GM18502 (cell line): ENCODE measurements around the gene RIPOR3.
A peak's percentile ranks its signal among the peaks of the same experiment; 100 is the strongest.
"Not testable (repeated sequence)": the region's sequence is repeated elsewhere in the genome, so short reads cannot be mapped to it uniquely, and the experiment has no call there.

Experiments
- ATAC-seq: cut with Tn5 transposase; IDR thresholded peaks from one replicate; pipeline ENCODE4 v1.9.1; 2021; ENCODE audit warnings: mild to moderate bottlenecking; ENCODE audit not compliant: unreplicated experiment, poor library complexity

Gene RIPOR3

DNA sequence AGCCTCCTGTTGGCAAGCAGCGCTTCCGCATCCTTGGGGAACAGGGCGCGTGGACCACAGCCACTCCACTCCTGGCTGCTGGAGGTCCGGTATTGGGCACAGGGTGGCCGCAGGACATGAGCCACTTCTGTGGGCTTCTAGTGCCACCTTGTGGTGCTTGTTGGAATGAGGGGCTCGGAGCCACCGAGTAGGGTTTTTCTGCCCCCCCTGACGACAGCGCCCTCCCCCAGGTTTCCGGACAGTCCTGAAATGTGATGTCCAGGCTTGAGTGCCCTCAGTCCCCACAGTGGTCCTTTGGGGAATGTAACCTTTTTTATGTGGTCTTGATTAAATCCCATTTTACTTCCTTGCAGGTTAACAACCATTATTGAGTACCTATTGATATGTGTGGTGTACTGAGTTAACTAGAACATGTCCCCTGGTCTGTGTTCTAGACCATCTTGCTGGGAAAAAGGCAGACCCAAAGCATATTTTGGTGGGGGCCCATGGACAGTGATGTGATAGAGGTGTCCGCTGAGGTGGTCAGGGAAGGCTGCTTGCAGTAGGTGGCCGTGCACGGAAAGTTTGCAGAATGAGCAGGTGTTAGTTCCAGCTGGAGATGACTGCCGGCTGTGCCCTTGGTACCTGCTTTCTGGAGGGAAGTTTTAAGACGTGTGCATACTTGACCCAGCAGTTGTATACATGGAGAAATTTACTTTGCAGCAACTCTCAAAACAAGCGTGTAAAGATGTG is 111.2 kb downstream of the RIPOR3 start:
- no peak for ATAC-seq

DNA sequence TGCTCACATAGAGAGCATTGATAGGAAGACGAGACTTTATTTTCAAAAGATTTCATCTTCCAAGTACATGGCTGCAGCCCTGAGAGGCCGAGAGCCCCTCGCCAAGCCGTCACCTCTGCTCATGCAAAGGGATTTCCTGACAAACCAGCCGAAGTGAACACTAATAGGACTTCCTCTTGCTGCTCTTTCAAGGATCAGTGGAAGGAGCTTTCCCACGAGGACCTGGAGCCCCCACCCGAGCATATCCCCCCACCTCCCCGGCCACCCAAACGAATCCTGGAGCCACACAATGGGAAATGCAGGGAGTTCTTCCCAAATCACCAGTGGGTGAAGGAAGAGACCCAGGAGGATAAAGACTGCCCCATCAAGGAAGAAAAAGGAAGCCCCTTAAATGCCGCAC is 111.8 kb downstream of the RIPOR3 start:
- ATAC-seq, result no peak

DNA sequence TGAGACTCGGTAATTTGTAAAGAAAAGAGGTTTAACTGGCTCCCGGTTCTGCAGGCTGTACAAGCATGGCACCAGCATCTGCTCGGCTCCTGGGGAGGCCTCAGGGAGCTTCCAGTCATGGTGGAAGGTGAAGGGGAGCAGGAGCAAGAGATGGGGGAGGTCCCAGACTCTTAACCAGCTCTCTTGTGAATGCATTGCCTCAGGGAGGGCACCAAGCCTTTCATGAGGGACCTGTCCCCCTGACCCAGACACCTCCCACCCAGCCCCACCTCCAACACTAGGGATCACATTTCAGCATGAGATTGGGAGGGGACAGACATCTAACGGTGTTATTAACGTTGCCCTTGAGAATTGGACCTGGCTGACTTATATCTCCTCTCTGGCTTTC is 112.6 kb downstream of the RIPOR3 start:
- no peak for ATAC-seq

DNA sequence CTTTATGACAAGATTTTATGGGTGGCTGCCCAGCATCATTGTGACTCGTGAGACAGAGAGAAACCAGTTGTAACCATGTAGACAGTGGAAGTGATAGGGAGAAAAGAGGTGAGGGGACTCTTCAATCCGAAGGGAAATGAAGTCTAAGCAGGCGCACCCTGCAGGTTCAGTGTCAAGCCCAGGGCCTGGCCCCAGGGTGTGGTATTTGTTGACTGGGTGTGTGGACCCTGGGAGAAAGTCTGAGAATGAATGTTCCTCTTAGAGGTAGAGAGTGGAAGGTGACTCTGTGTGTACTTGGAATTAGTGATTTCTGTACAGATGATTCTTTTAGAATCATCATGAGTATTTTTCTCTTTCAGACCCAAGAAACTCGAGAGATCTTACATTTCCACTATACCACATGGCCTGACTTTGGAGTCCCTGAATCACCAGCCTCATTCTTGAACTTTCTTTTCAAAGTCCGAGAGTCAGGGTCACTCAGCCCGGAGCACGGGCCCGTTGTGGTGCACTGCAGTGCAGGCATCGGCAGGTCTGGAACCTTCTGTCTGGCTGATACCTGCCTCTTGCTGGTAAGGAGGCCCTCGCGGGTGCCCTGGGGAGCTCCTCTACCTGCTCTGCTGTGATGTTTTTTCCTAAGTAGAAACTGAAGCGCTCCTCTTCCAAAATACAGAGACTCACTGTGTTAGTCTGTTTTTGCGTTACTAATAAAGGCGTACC is 113.1 kb downstream of the RIPOR3 start:
- ATAC-seq, result no peak

DNA sequence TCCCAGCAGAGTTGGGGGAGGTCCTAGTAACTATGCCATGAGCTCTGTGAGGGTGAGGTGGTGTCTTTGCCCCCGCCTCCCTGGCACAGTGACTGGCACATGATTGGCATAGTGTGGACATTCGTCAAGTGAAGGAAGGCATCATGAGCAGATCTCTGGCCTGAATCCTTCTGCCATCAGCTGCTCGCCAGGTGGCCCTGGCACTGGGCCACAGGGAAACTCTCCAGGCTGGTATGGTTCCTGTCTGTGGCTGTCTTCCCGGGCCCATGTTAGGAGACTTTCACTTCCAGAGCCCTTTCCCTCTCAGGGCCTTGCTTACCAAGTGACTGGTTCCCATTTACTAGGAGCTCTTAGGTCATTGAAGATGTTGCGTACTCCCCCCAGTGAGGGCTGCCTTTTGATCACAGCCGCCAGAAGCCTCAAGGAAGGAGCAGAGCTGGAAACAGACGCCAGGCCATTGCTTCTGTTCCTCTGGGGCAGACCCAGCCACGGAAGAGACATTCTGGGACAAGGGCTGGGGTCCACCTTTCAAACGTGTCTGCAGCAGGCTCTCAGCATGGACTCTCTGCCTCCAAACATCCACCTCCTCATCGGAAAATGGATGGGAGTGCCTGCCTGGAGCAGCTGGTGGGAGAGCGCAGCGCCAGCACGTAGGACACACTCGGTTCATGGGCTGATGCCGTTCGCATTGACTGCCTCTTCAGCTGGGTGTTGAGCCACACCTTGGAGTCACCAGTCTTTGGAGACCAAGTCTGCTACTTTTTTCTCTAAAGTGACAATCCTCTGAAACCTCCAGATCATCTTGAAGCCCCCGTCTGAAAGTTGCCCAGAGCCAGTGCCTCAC is 113.9 kb downstream of the RIPOR3 start:
- ATAC-seq, result no peak

DNA sequence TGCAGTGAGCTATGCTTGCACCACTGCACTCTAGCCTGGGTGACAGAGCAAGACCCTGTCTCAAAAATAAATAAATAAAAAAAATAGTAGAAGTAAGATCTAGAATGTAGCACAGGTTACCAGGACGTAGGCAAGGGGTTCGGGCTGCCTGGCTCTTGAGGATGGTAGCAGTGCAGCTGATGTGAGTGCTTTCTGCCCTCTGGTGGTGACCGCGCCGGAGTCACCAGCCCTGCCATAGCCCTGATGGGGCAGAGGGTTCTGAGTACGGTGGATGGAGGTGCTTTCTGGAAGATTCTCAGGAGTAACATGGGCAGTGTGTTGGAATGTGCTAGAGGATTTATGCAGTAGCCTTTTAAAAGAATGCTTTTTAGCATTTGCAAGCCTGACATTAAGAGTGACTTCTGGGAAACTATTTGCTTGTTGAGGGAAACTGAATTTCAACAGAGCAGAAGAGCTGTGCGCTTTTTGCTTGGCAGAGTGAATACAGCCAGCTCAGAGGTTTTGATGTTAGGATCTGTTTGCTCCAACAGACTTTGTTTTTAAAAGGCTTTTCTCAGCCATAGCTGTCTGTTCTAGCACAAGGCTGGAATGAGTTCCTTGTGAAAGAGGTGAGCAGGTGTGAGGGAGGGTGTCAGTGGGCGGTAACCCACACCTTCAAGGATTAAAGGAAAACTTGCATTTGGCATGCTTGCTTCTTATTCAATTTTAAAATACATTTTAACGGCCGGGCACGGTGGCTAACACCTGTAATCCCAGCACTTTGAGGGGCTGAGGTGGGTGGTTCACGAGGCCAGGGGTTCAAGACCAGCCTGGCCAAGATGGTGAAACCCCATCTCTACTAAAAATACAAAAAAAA is 115.2 kb downstream of the RIPOR3 start:
- no peak for ATAC-seq

DNA sequence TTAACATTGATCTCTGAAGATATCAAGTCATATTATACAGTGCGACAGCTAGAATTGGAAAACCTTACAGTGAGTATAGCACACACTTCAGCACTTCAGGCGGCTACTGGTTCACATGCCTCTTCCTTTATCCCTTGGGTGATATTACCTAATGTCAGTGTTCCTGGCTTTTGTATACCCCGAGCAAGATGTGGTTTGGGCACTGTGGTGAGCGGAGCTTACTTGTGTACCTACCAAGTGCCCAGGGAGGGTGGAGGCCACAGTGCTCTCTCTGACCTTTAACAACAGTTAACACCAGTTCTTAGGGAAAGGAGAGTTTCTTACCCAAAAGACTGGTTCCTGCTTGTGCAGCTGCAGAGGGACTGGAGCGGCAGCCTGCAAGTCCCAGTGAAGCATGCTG is 116.8 kb downstream of the RIPOR3 start:
- ATAC-seq, result no peak

DNA sequence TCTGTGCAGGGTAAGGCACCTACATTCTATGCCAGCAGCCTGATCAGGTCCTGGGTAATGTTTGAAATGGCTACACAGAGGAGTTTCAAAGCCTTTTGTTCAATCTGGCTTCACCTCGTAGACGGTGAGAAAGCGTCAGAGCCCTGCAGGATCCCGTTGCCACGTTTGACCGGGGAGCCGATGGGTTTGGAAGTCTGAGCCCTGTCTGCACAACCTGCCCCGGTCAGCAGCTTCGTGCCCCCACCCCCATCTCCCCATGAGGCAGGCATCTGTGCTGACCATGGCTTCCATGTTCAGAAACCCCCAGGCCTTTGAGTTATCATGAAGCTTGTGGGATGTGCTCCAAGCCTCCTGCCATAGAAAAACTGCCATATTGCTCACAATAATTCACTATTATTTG is 117.2 kb downstream of the RIPOR3 start:
- ATAC-seq, result no peak

DNA sequence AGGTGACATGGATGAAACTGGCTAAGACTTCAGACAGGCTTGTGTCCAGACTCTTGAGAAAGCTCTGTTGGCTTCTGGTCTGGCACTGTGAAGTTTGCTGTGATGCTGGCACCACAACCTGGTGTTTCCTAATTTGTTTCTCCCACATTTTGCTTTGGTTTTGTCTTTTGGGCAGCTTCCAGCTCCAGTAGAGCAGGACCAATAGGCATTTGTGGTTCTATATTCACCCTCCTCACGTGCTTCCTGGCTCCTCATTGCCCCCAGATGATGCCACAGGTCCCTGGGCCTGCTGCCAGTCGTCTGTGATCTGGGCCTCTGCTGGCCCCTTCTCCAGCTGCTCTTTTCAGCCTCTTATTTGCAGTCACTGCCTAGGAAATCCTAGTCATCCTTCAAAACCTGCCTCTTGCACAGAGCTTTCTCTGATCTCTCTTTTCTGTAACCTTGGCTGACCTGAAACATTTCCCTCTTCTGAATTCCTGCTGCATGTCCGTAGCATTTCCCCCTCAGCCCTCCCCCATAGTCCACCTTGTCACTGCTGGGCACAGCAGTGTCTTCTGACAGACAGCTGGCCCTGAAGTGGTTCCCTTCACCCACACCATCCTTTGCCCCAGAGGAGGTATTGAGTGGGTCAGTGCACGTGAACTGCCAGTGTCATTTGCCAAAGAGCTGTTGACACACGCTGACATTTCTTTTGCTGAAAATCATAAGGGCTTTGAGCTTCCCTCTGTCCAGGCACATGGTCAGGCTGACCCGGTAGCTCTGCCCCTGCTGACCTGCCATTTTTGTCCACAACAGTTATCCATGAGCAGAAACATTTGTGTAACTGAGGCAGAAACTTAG is 118.2 kb downstream of the RIPOR3 start:
- no peak for ATAC-seq

DNA sequence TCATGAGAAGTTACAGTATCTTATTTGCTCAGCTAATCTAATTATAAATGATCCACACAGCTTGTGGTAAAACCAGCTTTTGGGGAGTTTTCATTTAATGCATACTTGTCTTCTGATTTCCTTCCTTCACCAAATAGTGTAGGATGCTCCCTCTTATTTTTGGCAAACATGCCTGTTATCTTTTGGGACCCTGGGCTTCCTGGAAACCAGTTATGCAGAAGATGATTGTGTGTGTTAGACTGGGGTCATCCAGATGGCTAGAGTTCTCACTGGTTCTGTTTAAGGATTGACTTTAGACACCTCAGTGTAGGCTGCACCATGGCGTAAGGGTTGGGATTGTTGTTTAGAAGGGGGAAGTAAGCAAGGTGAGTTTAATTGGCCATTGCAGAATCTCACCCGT is 119.9 kb downstream of the RIPOR3 start:
- ATAC-seq, result no peak

DNA sequence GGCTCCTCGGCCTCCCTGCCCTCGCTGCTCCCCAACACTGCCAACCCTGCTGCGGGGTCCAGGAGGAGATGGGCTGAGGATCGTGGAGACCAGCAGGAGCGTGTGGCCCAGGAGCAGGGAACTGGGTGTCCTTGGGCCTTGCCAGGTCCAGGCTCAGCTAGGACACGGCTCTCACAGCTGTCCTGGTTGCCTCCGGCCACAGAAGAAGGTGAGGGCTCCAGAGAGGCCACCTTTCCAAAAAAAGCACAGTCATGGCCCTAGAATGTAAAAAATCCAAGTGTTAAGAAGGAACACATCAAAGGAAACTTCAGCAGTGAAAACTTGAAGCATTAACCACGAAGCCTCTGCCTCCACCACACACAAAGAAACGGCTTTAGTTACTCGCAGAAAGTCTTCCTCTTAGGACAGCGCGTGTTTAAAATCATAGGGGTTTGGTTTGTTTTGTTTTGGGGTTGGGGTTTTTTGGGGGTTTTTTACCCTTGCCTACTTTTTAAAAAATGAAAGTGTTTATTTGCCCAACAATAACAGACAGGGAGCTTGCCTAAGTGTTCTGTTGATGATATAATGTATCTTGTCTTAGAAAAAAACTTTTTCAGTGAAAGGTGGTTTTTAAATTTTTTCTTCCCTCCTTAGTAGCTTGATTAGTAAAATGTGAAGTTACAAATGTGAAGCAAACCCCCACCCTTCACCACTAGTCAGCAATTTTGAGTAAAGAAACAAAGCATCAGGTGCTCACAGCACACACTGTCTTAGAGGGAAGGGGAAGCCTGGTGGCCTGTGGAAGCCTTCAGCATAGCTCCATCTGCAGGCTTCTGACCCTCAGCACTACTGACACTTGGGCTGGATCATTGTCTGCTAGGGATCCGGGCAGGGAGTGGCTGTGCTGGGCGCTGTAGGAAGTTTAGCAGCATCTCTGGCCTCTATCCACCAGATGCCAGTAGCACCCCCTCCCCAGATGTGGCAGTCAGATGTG is 121.2 kb downstream of the RIPOR3 start:
- peak; percentile 78 for ATAC-seq

DNA sequence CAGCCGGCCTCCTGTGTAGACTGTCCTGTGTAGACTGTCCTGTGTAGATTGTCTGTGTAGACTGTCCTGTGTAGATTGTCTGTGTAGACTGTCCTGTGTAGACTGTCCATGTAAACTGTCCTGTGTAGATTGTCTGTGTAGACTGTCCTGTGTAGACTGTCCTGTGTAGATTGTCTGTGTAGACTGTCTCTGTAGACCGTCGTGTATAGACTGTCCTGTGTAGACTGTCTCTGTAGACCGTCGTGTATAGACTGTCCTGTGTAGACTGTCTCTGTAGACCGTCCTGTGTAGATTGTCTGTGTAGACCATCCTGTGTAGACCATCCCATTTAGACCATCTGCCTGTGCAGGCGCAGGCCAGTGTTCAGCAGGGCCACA is 121.9 kb downstream of the RIPOR3 start:
- not testable (repeated sequence) for ATAC-seq

DNA sequence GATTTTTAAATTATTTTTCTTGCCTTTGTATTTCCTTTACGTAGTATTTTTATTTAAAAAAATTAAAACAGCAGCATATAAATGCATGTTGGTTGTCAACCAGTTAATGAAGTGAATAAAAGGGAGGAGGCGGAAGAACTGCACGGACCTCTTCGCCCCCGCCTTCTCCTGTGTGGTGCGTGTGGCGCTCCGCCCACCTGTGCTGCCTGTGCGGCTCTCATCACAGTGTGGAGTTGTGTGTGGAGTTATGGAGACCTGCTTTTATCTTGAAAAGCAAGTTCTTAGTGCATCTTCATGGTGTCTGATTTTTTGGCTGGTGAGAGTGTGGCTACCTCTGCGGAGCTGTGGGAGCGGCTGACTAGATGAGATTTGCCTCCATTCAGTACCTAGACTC is 122.8 kb downstream of the RIPOR3 start:
- ATAC-seq, result no peak

DNA sequence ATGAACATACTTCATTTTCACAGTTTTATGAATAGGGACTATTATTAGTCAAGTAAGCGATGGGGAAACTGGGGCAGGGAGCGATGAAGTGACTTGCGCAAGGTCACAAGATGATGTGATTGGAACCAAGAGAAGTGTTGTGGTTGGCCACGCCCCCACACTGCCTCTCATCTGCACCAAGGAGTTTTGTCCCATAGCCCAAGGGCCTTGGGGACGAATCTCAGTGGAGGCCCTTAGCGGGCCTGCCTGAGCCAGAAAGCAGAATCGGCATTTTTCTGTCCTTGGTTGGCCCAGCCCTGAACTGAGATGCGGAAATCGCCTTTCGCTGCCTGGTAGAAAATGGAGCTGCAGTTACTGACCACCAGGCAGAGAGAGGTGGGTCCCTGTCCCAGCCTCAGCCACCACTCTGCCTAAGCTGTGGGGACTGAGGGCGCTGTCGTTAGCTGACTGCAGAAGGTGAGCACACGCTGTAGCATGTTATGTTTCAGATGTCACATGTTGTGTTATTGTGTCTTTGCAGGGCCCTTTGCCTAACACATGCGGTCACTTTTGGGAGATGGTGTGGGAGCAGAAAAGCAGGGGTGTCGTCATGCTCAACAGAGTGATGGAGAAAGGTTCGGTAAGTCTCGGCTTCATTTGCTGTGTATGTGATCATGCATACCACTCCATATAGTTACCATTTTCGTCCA is 123.3 kb downstream of the RIPOR3 start:
- no peak for ATAC-seq

DNA sequence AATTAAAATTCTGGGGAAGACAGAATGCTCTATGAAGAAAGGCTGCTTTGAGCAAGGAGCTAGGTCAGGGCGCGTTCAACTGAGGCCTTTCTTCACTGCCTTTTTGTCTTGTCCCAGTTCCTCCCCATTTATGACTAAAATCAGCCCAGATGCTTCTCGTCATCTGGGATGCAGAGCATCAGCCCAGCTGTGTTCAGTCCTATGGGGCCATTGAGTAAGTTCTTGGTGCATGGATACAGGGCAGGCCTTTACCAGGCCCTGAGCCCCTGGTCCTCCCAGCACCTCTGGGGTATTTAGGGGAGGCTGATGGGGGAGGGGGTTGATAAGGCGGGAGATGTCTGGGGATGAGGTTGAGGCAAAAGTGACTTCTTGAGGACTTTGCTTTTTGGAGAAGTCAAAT is 125.5 kb downstream of the RIPOR3 start:
- ATAC-seq, result no peak

DNA sequence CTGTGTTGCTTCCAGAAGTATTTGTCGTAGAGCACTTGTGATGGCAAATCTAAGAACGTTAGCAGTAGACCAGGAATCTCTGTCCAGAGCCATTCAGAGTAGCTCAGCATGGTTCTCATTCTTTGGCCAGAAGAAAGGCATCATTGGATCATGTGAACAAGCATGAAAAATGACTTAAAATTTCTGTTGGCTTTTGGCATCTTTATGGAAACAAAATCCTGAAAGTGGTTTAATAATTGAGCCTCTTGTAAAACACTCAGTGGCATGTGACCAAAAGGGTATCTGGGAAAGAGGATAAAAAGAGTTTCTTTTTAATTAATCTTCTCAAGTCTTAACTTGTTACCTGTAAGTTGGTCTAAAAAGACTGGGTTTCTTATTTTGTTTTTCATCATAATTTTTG is 126.0 kb downstream of the RIPOR3 start:
- ATAC-seq, result no peak

DNA sequence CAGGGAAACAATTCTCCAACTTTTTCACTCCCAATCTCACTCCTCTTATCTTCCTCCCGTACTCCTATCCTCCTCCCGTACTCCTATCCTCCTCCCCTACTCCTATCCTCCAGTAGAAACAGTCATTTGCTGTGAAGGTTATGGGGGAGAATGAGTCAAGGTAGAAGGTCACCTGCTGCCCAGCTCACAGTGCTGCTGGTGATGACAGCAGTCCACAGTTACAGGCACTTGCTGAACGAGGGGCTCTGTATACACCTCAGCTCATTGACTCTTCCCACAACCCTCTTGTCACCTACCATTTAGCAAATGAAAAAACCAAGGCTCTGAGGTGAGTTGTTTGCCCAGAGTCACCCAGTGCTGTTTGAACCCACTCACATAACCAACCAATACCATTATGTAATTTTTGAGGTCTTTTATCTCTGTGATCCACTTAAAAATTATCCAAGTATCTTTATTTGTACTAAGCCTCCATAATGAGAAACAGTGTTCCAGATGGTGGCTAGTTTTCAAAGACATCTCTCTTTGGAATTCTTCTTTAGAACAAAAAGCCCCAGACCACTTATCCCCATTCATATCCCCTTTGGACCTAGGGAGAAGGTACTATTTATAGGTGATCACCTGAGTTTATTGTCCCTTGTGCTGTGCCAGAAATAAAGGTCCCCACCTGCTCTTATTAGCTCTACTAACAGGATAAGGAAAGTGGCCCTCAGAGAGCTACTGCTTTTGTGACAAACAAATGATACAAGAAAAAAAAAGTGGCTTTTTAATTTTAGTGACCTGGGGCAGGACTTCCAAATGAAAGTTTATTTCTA is 128.0 kb downstream of the RIPOR3 start:
- no peak for ATAC-seq
